ENCODE data around the gene NECTIN1.

NECTIN1 gene

DNA sequence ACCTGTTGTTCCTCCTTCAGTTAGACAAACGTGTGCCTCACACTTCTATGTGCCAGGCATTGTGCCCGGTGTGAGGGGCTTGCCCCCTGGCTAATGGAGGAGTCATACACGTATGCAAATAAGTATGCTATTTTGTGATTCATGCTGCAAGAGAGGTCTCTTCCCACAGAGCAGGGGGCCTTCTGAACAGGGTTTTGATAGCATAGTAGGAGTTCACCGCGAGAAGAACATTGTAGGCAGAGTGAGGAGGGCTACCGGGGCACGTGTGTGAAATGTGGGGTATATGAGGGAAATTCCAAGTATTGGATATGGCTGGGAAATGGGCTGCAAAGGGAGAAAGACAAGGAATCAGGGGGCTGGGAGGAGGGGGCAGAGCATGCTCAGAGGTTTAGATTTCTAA is 84.5 kb downstream of the NECTIN1 start:
- Histone ChIP-seq H3K79me2 (ENCODE audit: insufficient read depth, low read length) (no peaks in the 10 kb centered on the region), H3K4me2 (ENCODE audit: low read depth, low read length, poor library complexity, severe bottlenecking) (no peak overlapping the region), H3K9ac (ENCODE audit: low read length) (no peak overlapping the region), H3K4me3 (ENCODE audit: insufficient read depth, low read length, poor library complexity, severe bottlenecking) (no peak overlapping the region), H3K9me3 (ENCODE audit: insufficient read depth, low read length) (no peaks in the 10 kb centered on the region), H3K9me2 (replicated peaks; ENCODE audit: insufficient read depth, low read length) (no peaks in the 10 kb centered on the region), H3K36me3 (ENCODE audit: low read length) (no peaks in the 10 kb centered on the region), H2AFZ (ENCODE audit: low read depth, low read length, severe bottlenecking) (no peak overlapping the region), H3K27ac (ENCODE audit: low read depth, low read length) (no peak overlapping the region), H3F3A (ENCODE audit: insufficient read depth) (no peaks in the 10 kb centered on the region), H3K27me3 (ENCODE audit: low read length) (no peaks in the 10 kb centered on the region), H4K20me1 (ENCODE audit: low read depth, low read length) (no peaks in the 10 kb centered on the region)
- TF ChIP-seq CTCF (IDR thresholded peaks at IDR 0.05; ENCODE audit: insufficient read depth, low read length, poor library complexity, severe bottlenecking): no peak
- TF ChIP-seq EZH2phosphoT487 (conservative IDR thresholded peaks at IDR 0.05; ENCODE audit: low read length): no peak

GRCh38 chr11:119643876-119644225 is 85.1 kb downstream of the NECTIN1 start:
- Histone ChIP-seq H3K9me2 (replicated peaks; ENCODE audit: insufficient read depth, low read length) (no peaks in the 10 kb centered on the region), H3K9me3 (ENCODE audit: insufficient read depth, low read length) (no peaks in the 10 kb centered on the region), H3K9ac (ENCODE audit: low read length) (no peak overlapping the region), H3K36me3 (ENCODE audit: low read length) (no peaks in the 10 kb centered on the region), H3K4me2 (ENCODE audit: low read depth, low read length, poor library complexity, severe bottlenecking) (no peak overlapping the region), H3K4me3 (ENCODE audit: insufficient read depth, low read length, poor library complexity, severe bottlenecking) (no peak overlapping the region), H3K27me3 (ENCODE audit: low read length) (no peaks in the 10 kb centered on the region), H3K79me2 (ENCODE audit: insufficient read depth, low read length) (no peaks in the 10 kb centered on the region), H3F3A (ENCODE audit: insufficient read depth) (no peaks in the 10 kb centered on the region), H3K27ac (ENCODE audit: low read depth, low read length) (no peak overlapping the region), H2AFZ (ENCODE audit: low read depth, low read length, severe bottlenecking) (no peak overlapping the region), H4K20me1 (ENCODE audit: low read depth, low read length) (no peaks in the 10 kb centered on the region)
- TF ChIP-seq CTCF (IDR thresholded peaks at IDR 0.05; ENCODE audit: insufficient read depth, low read length, poor library complexity, severe bottlenecking) (no peak), EZH2phosphoT487 (conservative IDR thresholded peaks at IDR 0.05; ENCODE audit: low read length) (no peak)

GRCh38 chr11:119643212-119643875 is 85.7 kb downstream of the NECTIN1 start:
- no peak overlapping the region for H3K9ac ChIP-seq (ENCODE audit: low read length)
- H3K79me2 ChIP-seq (ENCODE audit: insufficient read depth, low read length): no peaks in the 10 kb centered on the region
- H3K4me2 ChIP-seq (ENCODE audit: low read depth, low read length, poor library complexity, severe bottlenecking): no peak overlapping the region
- no peaks in the 10 kb centered on the region for H3K36me3 ChIP-seq (ENCODE audit: low read length)
- H3K4me3 ChIP-seq (ENCODE audit: insufficient read depth, low read length, poor library complexity, severe bottlenecking): no peak overlapping the region
- no peaks in the 10 kb centered on the region for H3K27me3 ChIP-seq (ENCODE audit: low read length)
- no peak overlapping the region for H2AFZ ChIP-seq (ENCODE audit: low read depth, low read length, severe bottlenecking)
- H3K9me2 ChIP-seq (replicated peaks; ENCODE audit: insufficient read depth, low read length): no peaks in the 10 kb centered on the region
- TF ChIP-seq EZH2phosphoT487 (conservative IDR thresholded peaks at IDR 0.05; ENCODE audit: low read length) (no peak), CTCF (IDR thresholded peaks at IDR 0.05; ENCODE audit: insufficient read depth, low read length, poor library complexity, severe bottlenecking) (no peak)
- H3K27ac ChIP-seq (ENCODE audit: low read depth, low read length): no peak overlapping the region
- H4K20me1 ChIP-seq (ENCODE audit: low read depth, low read length): no peaks in the 10 kb centered on the region
- H3F3A ChIP-seq (ENCODE audit: insufficient read depth): no peaks in the 10 kb centered on the region
- no peaks in the 10 kb centered on the region for H3K9me3 ChIP-seq (ENCODE audit: insufficient read depth, low read length)
